ENCODE measurements around the gene IRF5. TPM values are rescaled to one million over a fixed set of nuclear protein-coding genes. Genes with fewer than 3 reads are reported as not detected.

IRF5 gene
- total RNA-seq, 1 donor from 2014 or later = 0.56 TPM

DNA sequence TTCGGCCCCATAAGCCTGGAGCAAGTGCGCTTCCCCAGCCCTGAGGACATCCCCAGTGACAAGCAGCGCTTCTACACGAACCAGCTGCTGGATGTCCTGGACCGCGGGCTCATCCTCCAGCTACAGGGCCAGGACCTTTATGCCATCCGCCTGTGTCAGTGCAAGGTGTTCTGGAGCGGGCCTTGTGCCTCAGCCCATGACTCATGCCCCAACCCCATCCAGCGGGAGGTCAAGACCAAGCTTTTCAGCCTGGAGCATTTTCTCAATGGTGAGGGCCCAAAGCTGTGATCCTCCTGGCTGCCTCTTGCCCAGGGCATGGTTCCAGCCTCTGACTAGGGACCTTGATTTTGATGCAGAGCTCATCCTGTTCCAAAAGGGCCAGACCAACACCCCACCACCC, 10.1 kb downstream of the IRF5 start:
- TF ChIP-seq, protein P1, sequence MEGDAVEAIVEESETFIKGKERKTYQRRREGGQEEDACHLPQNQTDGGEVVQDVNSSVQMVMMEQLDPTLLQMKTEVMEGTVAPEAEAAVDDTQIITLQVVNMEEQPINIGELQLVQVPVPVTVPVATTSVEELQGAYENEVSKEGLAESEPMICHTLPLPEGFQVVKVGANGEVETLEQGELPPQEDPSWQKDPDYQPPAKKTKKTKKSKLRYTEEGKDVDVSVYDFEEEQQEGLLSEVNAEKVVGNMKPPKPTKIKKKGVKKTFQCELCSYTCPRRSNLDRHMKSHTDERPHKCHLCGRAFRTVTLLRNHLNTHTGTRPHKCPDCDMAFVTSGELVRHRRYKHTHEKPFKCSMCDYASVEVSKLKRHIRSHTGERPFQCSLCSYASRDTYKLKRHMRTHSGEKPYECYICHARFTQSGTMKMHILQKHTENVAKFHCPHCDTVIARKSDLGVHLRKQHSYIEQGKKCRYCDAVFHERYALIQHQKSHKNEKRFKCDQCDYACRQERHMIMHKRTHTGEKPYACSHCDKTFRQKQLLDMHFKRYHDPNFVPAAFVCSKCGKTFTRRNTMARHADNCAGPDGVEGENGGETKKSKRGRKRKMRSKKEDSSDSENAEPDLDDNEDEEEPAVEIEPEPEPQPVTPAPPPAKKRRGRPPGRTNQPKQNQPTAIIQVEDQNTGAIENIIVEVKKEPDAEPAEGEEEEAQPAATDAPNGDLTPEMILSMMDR (IDR thresholded peaks at IDR 0.05; ENCODE audit: unreplicated experiment) = no peak
- H3K4me1 Mint-ChIP-seq = no peaks in the 10 kb centered on the region
- peaks cover 9% of the 10 kb centered on the region for H3K36me3 Mint-ChIP-seq
- DNase-seq (ENCODE audit: low spot score in 2 of 2, unreplicated experiment in 2 of 2) = no peak
- no peak overlapping the region for H3K27ac Mint-ChIP-seq
- peaks cover 2% of the 10 kb centered on the region for H3K27me3 Mint-ChIP-seq (ENCODE audit: low read depth)
- H3K9me3 Mint-ChIP-seq = no peaks in the 10 kb centered on the region
- H3K4me3 Mint-ChIP-seq = no peak overlapping the region

DNA sequence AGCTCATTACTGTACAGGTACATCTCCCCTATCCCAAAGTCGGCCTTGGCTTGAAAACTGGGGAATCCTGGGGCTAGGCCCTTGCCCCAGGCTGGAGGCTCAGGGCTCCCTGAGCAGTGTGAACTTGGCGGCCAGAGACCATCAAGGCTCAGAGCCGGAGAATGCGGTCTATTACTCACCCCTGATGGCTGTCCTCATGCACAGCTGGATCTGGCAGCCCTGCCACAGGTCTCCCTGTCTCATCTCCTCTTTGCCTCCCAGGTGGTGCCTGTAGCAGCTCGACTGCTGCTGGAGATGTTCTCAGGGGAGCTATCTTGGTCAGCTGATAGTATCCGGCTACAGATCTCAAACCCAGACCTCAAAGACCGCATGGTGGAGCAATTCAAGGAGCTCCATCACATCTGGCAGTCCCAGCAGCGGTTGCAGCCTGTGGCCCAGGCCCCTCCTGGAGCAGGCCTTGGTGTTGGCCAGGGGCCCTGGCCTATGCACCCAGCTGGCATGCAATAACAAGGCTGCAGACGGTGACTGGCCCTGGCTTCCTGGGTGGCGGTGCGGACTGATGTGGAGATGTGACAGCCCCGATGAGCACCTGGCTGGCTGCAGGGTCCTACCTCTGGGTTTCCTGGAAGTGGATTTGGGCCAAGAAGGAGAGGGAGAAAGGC, 10.7 kb downstream of the IRF5 start:
- Mint-ChIP-seq H3K9me3 (no peaks in the 10 kb centered on the region), H3K4me3 (no peak overlapping the region), H3K27me3 (ENCODE audit: low read depth) (peaks cover 2% of the 10 kb centered on the region), H3K27ac (no peak overlapping the region), H3K36me3 (peaks cover 14% of the 10 kb centered on the region), H3K4me1 (no peaks in the 10 kb centered on the region)
- TF ChIP-seq, protein P1 (IDR thresholded peaks at IDR 0.05; ENCODE audit: unreplicated experiment) = no peak
- no peak for DNase-seq (ENCODE audit: low spot score in 2 of 2, unreplicated experiment in 2 of 2)

DNA sequence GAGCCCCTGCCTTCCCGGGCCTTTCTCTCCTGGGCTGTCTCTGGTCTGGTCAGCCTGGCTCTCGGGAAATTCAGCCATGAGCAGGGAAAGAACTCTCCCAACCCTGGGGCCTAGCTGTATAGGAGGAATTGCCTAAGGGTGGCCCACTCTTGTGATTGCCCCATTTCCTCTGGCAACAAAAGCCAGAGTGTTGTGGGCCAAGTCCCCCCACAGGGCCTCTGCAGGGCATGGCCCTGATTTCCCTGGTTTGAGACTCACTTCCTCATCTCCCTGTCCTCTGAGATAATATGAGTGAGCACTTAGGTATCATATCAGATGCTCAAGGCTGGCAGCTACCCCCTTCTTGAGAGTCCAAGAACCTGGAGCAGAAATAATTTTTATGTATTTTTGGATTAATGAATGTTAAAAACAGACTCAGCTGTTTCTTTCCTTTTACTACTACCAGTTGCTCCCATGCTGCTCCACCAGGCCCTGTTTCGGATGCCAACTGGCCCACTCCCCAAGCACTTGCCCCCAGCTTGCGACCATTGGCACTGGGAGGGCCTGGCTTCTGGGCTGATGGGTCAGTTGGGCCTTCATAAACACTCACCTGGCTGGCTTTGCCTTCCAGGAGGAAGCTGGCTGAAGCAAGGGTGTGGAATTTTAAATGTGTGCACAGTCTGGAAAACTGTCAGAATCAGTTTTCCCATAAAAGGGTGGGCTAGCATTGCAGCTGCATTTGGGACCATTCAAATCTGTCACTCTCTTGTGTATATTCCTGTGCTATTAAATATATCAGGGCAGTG, 11.4 kb downstream of the IRF5 start:
- H3K27ac Mint-ChIP-seq = no peak overlapping the region
- H3K36me3 Mint-ChIP-seq = peaks cover 14% of the 10 kb centered on the region
- no peak overlapping the region for H3K4me3 Mint-ChIP-seq
- H3K9me3 Mint-ChIP-seq = no peaks in the 10 kb centered on the region
- TF ChIP-seq, protein P1 (IDR thresholded peaks at IDR 0.05; ENCODE audit: unreplicated experiment) = no peak
- DNase-seq (ENCODE audit: low spot score in 2 of 2, unreplicated experiment in 2 of 2) = no peak
- peaks cover 2% of the 10 kb centered on the region for H3K27me3 Mint-ChIP-seq (ENCODE audit: low read depth)
- H3K4me1 Mint-ChIP-seq = no peaks in the 10 kb centered on the region

DNA sequence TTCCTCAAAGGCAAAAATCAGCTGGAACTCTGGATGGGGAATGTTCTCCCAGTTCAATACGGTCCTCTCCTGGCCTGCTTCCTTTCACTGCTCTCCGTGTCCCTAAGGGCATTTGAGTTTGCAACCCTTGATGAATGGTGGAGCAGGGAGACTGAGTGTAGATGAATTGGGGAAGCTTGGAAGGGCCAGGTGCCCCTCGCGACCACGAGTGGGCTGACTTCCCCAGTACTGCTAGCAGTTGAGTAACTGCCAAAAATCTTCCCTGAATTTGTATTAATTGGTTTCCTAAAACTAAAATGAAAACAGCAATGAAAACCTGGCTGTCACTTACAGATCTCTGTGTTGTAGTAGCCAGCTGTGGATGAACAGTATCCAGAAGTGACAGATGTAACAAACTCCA, 13.6 kb downstream of the IRF5 start:
- no peak overlapping the region for H3K4me3 Mint-ChIP-seq
- H3K4me1 Mint-ChIP-seq = no peaks in the 10 kb centered on the region
- no peaks in the 10 kb centered on the region for H3K27me3 Mint-ChIP-seq (ENCODE audit: low read depth)
- no peak overlapping the region for H3K27ac Mint-ChIP-seq
- no peaks in the 10 kb centered on the region for H3K9me3 Mint-ChIP-seq
- no peak for DNase-seq (ENCODE audit: low spot score in 2 of 2, unreplicated experiment in 2 of 2)
- TF ChIP-seq, protein P1 (IDR thresholded peaks at IDR 0.05; ENCODE audit: unreplicated experiment) = no peak
- peaks cover 17% of the 10 kb centered on the region for H3K36me3 Mint-ChIP-seq

DNA sequence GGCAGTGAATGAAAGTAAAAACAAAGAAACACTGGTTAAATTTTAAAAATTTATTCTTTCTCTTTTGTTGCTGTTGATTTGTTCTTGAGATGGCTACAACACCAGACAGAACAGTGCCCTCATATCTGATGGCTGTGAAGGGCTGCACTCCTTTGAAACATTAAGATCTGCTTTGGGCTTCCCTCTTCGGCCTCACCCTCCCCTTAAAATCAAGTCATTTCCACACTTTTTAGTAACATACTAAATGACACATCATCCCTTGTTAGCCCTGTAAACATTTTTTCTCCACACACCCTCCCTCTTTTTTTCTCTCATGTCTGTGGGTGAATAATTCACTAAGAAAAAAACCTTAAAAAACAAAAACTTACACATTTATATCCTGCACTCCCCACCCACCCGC, 16.4 kb downstream of the IRF5 start:
- TF ChIP-seq, protein P1 (IDR thresholded peaks at IDR 0.05; ENCODE audit: unreplicated experiment) = no peak
- Mint-ChIP-seq H3K4me3 (no peak overlapping the region), H3K9me3 (no peaks in the 10 kb centered on the region), H3K27ac (no peak overlapping the region), H3K27me3 (ENCODE audit: low read depth) (no peaks in the 10 kb centered on the region), H3K4me1 (peaks cover 5% of the 10 kb centered on the region), H3K36me3 (peaks cover 33% of the 10 kb centered on the region)
- no peak for DNase-seq (ENCODE audit: low spot score in 2 of 2, unreplicated experiment in 2 of 2)
